ENCODE results near the gene MTF2. TPM values are rescaled to one million over a fixed set of nuclear protein-coding genes. Genes with fewer than 3 reads are reported as not detected.

The MTF2 gene
- total RNA-seq, 1 donor from 2014 or later, result 94.7 TPM

DNA sequence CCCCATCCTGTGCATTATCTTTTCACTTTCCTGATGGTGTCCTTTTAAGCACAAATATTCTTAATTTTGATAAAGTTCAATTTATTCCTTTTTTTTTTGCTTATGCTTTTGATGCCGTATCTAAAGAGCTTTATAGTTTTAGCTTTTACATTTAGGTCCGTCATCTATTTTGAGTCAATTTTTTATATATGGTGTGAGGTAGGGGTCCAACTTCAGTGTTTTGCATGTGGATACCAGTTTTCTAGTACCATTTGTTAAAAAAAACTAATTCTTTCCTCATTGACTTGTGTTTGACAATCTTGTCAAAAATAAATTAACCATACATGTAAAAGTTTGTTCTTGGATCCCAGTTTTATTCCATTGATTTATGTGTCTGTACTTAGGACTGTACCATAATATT lies 4.9 kb downstream of the MTF2 start:
- DNase-seq, result no peak

DNA sequence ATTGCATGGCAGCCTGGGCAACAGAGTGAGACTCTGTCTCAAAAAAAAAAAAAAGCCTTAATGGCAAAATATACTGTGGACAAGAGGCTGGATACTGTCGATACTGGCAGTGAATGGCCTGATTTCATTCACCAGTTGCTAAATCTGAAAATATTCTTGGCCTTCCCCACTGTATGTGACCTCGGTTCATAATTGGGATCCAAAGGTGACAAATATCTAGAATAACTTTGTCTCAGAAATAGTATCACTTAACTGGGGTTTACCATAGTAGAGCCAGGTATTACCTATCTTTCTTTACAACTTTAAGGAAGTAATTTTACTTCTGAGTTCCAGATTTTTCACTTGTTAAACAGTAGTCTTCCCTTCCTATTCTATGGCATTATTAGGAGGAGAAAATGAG lies 8.4 kb downstream of the MTF2 start:
- no peak for DNase-seq

DNA sequence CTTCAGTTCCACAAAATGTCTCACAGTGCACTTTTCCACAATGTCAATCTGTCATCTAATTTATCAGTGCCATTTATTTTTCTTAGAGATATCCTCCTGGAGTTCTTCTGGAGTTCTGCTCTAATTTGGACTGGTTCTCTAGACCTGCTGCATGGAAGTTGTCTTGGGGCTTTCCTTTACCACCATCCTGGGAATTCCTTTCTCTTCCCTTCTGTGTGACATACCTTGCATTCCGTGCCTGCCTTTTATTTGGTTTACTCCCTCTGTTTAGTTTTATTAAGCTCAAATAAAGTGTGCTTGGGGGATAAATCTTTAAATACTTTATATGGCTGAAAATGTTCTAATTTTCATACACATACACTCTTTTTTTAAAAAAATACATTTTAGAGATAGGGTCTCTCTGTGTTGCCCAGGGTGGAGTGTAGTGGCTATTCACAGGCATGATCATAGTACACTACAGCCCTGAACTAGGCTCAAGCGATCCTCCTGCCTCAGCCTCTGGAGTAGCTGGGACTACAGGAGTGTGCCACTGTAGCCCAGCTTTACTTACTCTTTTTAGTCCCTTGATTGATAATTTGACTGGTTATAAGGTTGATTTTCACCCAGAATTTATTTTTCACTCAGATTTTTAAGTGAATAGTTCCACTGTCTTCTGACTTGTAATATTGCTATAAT lies 14.4 kb downstream of the MTF2 start:
- DNase-seq, result no peak

DNA sequence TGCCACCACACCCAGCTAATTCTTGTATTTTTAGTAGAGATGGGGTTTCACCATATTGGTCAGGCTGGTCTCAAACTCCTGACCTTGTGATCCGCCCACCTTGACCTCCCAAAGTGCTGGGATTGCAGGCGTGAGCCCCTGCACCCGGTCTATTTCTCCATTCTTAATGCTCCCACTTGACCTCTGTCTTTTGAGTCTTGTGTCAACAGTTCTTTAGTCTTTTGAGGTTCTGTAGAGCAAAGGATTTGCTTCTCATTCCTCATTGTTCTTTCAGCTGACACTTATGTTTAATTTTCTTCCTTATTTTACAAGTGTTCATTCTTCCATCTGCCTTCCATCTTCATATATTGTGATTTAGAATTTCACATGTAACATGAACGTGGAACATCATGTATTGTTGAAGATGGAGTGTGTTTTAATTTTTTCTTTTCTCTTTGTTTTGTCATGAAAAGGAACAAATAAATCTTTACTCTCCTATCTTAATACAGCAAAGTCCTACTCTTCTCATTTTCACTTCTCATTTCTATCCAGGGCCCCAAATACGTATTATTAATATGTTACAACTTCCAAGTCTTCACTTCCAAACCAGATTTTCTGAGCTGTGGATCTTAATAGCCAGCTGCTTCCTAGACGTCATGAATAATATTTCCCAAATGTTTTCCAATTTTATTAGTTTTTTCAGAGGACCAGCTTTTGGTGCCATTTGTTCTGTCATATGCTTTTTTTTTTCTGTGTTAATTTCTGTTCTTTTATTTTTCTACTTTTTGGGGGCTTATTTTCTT lies 16.9 kb downstream of the MTF2 start:
- DNase-seq, result no peak

DNA sequence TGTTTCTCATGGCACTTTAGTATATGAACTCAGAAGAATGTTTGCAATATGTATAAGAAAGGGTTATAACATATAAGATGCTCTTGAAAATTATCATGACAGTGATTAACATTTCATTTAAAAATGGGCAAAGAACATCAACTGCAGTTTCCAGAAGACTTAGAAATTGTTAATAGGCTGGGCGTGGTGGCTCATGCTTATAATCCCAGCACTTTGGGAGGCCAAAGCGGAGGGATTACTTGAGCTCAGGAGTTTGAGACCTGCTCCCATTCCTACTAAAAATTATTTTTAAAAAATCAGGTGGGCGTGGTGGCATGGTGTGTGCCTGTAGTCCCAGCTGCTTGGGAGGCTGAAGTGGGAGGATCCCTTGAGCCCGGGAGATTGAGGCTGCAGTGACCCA lies 23.1 kb downstream of the MTF2 start:
- no peak for DNase-seq

DNA sequence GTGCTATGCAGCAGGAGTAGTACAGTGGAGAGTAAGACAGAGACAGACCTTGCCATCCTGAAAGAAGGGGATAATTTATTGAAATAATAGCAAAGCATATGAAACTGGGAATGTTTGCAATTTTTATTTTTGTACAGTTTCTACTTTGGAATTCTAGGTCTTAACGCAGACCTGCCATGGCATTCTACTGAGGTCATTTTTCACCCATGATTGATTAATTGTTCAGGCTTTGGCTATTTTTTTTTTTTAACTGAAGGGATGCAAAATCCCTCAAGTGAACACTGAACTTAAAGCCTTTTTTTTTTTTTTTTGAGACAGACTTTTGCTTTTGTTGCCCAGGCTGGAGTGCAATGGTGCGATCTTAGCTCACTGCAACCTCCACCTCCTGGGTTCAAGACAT lies 27.1 kb downstream of the MTF2 start:
- DNase-seq, result no peak

DNA sequence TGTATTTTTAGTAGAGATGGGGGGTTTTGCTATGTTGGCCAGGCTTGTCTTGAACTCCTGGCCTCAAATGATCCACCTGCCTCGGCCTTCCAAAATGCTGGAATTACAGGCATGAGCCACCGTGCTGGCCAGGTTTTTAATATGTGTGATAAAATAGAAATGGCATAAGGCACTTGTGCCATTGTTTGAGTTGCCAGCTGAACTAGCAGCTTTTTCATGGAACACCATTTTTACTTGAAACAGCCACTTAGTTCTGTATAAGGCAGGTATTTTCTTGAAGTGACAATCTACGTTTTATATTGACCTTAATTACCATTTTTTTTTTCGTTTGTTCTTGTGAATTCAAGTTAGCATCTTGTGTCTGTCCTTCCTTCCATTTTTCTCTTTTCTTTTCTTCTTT lies 28.3 kb downstream of the MTF2 start:
- DNase-seq, result no peak

DNA sequence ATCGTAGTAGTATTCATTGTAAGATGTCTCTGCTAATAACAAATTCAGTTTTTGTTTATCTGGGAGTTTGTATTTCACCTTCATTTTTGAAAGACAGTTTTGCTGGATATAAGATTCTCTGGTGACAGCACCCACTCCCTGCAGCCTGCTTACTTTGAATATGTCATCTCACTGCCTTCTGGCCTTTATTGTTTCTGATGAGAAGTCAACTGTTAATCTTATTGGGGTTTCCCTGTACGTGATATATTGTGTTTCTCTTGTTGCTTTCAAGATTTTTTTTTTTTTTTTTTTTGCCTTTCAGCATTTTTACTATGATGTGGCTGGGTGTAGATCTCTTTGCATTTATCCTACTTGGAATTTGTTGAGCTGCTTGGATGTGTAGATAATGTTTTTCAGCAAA lies 29.3 kb downstream of the MTF2 start:
- no peak for DNase-seq

DNA sequence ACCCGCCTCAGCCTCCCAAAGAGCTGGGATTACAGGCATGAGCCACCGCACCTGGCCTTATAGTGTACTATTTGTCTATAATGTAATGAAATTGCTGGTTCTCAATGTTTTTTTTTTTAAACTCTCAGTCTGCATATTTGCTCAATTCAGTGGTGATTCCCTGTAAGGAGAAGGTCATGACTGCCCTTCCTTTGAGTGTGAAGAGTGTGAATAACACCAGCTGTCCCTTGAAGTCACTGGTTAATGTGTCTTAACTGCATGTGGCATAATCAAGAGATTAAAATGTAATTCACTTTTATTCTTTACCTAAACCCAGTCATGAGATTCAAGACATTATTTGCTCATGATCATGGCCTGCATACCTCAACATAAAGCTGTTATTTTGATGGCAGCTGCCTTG lies 30.5 kb downstream of the MTF2 start:
- no peak for DNase-seq

DNA sequence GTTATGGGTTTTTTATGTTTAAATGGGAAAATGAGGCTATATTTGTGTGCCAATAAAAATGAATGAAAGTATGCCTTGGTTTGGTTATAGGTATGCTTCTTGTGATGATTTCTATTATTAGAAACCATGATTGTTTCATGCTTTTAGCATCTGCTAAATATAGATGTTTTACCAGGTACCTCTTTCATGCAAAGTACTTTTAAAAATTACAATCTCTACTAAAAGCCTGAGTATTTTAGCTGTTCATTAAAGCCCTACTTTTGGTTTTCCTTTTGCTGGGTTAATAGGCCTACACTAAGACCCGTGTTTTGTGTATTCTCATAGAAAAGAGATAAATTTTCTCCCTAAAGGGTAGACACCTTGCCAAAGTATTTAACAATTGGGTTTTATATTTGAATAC lies 32.0 kb downstream of the MTF2 start:
- no peak for DNase-seq

DNA sequence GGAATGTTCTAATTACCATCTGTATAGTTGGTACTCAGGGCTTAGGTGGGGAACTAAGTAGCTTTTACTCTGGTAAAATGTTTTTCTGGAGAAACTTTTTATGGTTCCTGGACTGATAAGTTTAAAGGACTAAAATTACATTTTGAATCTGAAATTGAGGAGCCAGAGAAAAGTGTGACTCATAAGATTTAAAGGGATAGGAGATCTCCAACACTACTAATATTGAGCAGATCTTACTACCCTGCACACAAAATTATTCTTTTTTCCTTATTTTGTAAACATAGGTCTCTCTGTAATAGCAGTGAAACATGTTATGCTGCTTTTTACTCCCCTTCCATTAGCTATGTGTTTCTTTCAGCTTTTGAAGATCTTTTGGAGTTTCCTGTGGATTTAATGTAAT lies 32.5 kb downstream of the MTF2 start:
- DNase-seq, result no peak

DNA sequence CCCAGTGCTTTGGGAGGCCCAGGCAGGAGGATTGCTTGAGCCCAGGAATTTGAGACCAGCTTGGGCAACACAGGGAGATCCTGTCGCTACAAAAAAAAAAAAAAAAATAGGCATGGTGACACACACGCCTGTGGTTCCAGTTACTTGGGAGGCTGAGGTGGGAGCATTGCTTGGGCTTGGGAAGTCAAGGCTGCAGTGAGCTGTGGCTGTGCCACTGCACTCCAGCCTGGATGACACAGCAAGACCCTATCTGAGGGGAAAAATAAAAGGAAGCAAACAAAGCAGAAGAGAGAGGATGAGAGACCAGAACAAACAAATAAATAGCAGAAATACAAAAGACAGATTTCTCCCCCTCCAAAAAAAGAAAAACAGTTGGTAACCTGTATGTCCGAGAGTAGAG lies 34.0 kb downstream of the MTF2 start:
- no peak for DNase-seq

DNA sequence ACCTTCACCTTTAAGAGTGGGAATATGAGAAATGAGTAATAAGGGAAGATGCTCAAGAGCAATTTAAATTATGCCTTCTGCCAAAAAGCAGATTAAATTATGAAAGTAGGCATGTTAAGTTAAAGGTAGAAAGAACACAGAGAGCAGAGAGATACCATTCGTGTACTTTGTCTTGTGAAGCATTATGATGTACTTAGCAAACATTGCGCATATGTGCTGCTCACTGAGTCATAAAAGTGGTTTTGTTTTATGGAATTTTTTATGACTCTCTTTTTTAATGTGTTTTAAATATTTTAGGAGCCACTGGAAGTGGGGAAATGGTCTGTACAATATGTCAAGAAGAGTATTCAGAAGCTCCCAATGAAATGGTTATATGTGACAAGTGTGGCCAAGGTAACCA lies 35.3 kb downstream of the MTF2 start:
- DNase-seq, result no peak

DNA sequence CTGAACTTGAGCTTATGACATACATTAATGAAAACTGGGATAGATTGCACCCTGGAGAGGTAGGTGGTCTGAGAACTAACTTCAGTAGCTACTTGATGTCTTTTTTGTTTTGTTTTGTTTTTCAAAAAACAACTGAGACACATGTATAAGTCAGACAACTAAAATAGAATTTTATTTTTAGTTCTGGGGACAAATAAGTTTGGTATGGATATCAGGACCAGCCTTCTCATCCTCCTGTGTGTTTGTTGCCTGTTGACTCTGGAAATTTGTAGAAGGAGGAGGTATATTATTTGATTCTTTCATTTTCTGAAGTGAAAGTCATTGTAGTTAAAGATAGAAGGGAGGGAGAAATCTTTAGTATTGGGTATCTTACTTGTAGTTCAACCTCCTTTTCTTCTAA lies 41.5 kb downstream of the MTF2 start:
- DNase-seq, result no peak

DNA sequence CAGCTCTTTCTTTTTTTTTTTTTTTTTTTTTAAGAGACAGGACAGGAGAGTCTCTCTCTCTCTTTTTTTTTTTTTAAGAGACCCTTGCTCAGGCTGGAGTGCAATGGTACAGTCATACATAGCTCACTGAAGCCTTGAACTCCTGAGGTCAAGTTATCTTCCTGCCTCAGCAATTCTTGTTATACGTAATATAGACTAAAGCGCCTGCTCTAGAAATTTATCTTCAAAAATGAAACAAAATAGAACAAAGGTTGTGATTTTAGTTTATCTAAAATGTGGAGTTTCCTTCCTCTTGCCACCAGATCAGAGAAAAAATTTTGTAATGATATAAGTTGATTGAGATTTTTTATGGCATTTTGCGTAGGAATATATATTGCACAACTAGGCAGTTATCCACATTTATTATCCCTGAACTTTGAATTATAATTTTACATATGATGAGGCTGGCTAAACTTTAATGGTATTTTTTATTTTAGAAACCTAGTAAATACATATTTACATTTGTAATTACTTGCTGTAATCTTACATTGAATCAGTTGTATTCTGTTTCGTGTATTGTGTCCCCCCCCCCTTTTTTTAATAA lies 44.2 kb downstream of the MTF2 start:
- no peak for DNase-seq

DNA sequence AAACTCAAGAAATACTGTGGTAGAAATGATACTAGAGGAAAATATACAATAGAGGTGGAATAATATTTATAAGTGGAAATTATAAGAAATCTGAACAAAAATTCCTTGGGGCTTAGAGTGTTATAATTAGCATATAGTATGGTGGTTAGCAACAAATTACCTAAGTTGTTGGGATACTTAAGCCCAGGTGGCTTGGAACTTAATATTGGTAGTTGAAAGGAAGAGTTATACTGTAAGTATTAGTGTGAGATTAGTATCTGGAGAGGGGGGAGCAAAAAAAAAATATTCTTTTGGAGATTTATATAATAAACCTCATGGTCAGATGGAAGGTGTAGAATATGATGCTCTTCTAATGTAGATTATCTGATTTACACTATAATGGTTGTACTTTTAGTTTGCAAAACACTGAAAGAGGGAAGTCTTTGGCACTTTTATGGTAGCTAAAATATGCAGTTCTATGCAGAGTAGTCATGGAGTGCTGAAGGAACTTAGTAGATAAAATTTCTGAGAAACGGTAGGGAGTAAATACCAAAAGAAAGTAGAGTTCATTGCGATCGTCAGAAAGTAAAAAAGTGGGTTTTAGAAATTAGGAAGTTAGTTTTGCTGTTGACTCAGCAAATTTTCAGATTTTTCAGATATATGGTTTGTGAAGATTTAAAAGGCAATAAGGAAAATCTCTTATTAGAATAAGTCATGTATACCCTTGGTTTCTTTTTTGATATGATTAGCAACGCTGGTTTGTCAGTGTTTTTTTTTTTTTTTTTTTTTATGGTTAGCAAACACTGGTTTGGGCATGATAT lies 45.7 kb downstream of the MTF2 start:
- DNase-seq, result no peak

DNA sequence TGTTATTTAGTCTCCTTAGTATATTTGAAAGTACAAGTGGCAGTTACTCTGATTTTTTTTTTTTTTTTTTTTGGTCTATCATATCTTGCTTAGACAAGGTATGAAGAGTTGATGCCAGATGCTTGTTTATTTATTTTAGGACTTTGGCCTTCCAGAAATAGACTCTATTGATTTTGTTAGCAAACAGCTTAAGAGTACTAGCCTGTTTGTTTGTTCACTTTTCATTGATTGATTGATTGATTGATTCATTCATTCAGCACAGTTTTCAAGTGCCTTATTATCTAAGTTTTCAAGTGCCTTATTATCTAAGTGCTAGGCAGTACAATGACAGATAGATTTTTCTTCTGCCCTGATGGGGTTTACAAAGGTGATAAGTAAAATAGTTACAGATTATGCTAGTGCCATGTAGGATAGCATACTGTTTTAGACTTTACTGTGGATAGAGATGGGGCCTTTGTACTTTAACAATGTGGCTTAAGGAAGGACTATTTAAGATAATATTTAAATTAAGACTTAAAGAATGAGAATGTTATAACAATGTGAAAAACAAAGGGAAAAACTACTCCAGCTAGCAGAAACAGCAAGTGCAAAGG lies 50.5 kb downstream of the MTF2 start:
- DNase-seq, result no peak

DNA sequence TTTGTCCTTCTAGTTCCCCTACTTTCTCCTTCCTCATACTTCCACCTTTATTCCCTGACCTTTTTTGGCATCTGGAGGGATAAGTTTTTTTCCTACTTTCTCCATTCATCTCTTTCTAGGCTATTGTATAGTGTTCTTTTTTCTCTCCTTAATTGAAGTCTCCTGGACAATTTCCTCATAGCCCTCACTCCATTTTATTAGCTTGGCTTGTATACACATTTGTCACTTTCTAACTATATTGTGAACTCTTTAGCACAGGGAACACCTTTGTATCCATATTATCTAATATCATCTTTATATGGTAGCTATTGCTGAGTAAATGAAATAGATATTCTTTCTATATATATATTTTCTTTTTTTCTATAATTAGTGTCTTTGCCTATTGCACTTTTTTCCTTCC lies 53.6 kb downstream of the MTF2 start:
- no peak for DNase-seq

DNA sequence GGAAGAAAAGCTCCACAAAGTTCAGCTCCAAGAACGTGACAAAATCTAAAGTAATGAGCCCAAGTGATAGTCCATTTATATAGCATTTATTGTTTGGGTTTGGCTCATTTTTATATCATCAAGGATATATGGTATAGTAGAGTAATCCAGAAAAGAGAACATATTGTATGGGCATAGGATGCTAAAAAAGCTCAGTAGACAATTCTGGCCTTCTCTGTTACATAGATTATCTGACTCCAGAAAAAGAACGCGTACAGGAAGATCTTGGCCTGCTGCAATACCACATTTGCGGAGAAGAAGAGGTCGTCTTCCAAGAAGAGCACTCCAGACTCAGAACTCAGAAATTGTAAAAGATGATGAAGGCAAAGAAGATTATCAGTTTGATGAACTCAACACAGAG lies 57.4 kb downstream of the MTF2 start:
- no peak for DNase-seq

DNA sequence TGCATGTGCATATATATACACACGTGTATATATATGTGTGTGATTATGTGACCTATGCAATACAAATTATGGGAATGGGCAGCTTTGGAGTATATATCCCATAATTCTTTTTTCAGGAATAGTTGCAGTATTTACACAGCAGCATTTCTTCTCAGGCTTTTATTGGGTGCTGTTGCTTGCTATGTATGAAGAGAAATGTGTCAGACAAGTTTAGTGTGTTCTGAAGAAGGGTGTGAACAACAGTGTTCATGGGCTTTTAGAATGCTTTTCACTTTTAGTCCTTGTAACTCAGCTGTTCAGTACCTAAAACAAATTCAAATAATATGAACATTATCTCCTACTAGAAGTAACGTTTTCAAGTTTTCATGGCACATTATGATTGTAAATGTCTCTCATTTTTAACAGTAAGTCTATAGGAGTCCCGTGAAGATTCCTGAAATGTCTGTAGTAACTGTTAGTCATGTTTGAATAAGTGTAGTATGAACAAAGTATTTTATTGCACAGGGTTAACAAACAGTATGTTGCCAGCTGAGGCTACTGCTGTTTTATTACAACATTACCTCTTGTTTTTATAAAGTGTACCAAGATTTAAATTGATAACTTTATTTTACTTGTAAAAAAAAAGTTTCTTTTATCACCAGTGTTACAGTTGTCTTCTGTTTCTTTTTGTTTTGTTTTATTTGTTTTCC lies 58.7 kb downstream of the MTF2 start:
- no peak for DNase-seq

DNA sequence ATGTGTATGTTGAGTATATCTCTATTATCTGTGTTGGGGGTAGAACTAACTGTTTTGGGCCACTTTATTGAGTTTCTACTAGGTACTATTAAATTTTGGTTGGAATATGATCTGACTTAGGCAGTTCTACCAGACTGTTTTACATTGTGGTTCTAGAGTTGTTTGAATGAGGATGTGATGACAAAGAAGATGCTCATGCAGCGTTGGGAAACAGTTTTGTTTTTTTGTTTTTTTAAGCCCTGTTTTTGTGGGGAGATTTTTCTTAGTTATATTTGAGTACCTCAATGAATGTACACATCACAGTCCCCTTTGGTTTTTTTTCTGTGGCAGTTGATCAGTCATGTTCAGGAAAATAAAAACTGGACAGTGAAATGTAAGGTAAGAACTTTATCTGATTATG lies 61.0 kb downstream of the MTF2 start:
- DNase-seq, result no peak

DNA sequence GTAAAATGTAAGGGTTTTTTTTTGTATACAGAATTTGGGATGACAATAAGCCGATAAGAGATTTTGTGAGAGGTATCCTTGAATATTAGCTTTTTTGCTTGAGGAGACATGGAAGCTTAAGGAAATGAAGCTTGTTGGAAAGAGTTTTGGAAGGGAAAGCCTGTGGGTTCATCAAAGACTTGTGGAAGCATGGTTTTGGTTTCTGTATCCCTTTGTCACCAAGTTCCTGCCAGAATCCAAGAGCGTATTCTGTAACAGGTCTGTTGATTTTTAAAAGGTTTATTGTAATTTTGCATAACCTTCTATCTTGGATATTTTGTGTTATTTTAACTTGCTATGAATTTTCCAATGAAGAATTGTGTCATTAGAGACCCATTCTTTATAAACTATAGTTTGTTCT lies 63.1 kb downstream of the MTF2 start:
- DNase-seq, result no peak

Data from occipital lobe (tissue), 2 donors.